ENCODE measurements around the gene CHSY3. TPM values are rescaled to one million over a fixed set of nuclear protein-coding genes. Genes with fewer than 3 reads are reported as not detected.

Gene CHSY3
- polyA plus RNA-seq, 3 donors, result not detected

GRCh38 chr5:129973716-129974426 lies 69.6 kb downstream of the CHSY3 start:
- no peaks in the 10 kb centered on the region for H3K36me3 Mint-ChIP-seq
- Histone ChIP-seq H3K27me3 (ENCODE audit: control insufficient read depth in 2 of 2, insufficient read depth in 2 of 2, low read length in 2 of 2) (no peaks in the 10 kb centered on the region), H3K4me2 (replicated peaks; ENCODE audit: extremely low read depth, low read length, poor library complexity, severe bottlenecking) (no peak overlapping the region), H2AFZ (ENCODE audit: insufficient read depth, low read depth, low read length, poor library complexity, severe bottlenecking) (no peak overlapping the region), H3K4me1 (ENCODE audit: control insufficient read depth in 1 of 2, insufficient read depth in 2 of 2, low read length in 2 of 2) (no peaks in the 10 kb centered on the region), H3K9me3 (replicated peaks in 1 of 2; ENCODE audit: control insufficient read depth in 1 of 2, insufficient read depth in 1 of 2, low read length in 2 of 2) (no peaks in the 10 kb centered on the region), H3K4me3 (replicated peaks in 1 of 3; ENCODE audit: low read depth in 2 of 3, low read length in 3 of 3) (no peak overlapping the region), H4K20me1 (ENCODE audit: insufficient read depth, low read length) (no peaks in the 10 kb centered on the region), H3K36me3 (replicated peaks in 1 of 2; ENCODE audit: control insufficient read depth in 1 of 2, insufficient read depth in 2 of 2, low read length in 2 of 2) (no peaks in the 10 kb centered on the region), H3K79me2 (ENCODE audit: insufficient read depth, low read length) (no peaks in the 10 kb centered on the region), H3K27ac (ENCODE audit: low read depth in 1 of 2, low read length in 2 of 2) (no peak overlapping the region), H3K9ac (ENCODE audit: insufficient read depth, low read length, poor library complexity, severe bottlenecking) (no peak overlapping the region)
- no peaks in the 10 kb centered on the region for H3K9me3 Mint-ChIP-seq
- no peak overlapping the region for H3K4me3 Mint-ChIP-seq
- DNase-seq, result no peak
- no peak overlapping the region for H3K27ac Mint-ChIP-seq
- no peaks in the 10 kb centered on the region for H3K27me3 Mint-ChIP-seq (ENCODE audit: low read depth in 3 of 3)
- no peaks in the 10 kb centered on the region for H3K4me1 Mint-ChIP-seq
- intact Hi-C loops (cut with micrococcal nuclease), result no loop called here
- no peak for TF ChIP-seq CTCF (IDR thresholded peaks at IDR 0.05)
- WGBS (ENCODE audit: insufficient coverage), result no CpG with 5 or more reads among the region's 2 CpGs

GRCh38 chr5:129977810-129978209 lies 73.5 kb downstream of the CHSY3 start:
- H3K4me3 ChIP-seq (replicated peaks in 1 of 3; ENCODE audit: low read depth in 2 of 3, low read length in 3 of 3), result no peak overlapping the region
- Mint-ChIP-seq H3K36me3 (no peaks in the 10 kb centered on the region), H3K4me1 (no peaks in the 10 kb centered on the region), H3K4me3 (no peak overlapping the region), H3K9me3 (peaks cover 0 to 6% (median 2%) of the 10 kb centered on the region in 7 donors), H3K27me3 (ENCODE audit: low read depth in 3 of 3) (no peaks in the 10 kb centered on the region), H3K27ac (no peak overlapping the region)
- no peak overlapping the region for H2AFZ ChIP-seq (ENCODE audit: insufficient read depth, low read depth, low read length, poor library complexity, severe bottlenecking)
- H3K27ac ChIP-seq (ENCODE audit: low read depth in 1 of 2, low read length in 2 of 2), result no peak overlapping the region
- H3K9ac ChIP-seq (ENCODE audit: insufficient read depth, low read length, poor library complexity, severe bottlenecking), result no peak overlapping the region
- H3K27me3 ChIP-seq (ENCODE audit: control insufficient read depth in 2 of 2, insufficient read depth in 2 of 2, low read length in 2 of 2), result no peaks in the 10 kb centered on the region
- intact Hi-C loops (cut with micrococcal nuclease), result no loop called here
- no peaks in the 10 kb centered on the region for H3K36me3 ChIP-seq (replicated peaks in 1 of 2; ENCODE audit: control insufficient read depth in 1 of 2, insufficient read depth in 2 of 2, low read length in 2 of 2)
- no peak for TF ChIP-seq CTCF (IDR thresholded peaks at IDR 0.05)
- no peaks in the 10 kb centered on the region for H4K20me1 ChIP-seq (ENCODE audit: insufficient read depth, low read length)
- no peak overlapping the region for H3K4me2 ChIP-seq (replicated peaks; ENCODE audit: extremely low read depth, low read length, poor library complexity, severe bottlenecking)
- DNase-seq, result no peak
- no peaks in the 10 kb centered on the region for H3K4me1 ChIP-seq (ENCODE audit: control insufficient read depth in 1 of 2, insufficient read depth in 2 of 2, low read length in 2 of 2)
- no peaks in the 10 kb centered on the region for H3K9me3 ChIP-seq (replicated peaks in 1 of 2; ENCODE audit: control insufficient read depth in 1 of 2, insufficient read depth in 1 of 2, low read length in 2 of 2)
- no peaks in the 10 kb centered on the region for H3K79me2 ChIP-seq (ENCODE audit: insufficient read depth, low read length)
